Hepatocyte (in vitro differentiated cells): ENCODE data around the gene RYR3. TPM values are rescaled to one million over a fixed set of nuclear protein-coding genes. Genes with fewer than 3 reads are reported as not detected.

Source experiments
- DNase-seq: peaks from one replicate; pipeline ENCODE4 v3.0.0-alpha.2; 2016; ENCODE audit warnings: low spot score
- H2AFZ ChIP-seq: fragments of 200-600 bp; sonication (generic); 2 replicates; pipeline ENCODE4 v1.6.0; 2016; ENCODE audit warnings: antibody characterized with exemption, mild to moderate bottlenecking
- H3K27ac ChIP-seq: fragments of 200-600 bp; sonication (generic); 2 replicates; pipeline ENCODE4 v1.5.1; 2016; ENCODE audit warnings: mild to moderate bottlenecking
- H3K27me3 ChIP-seq: fragments of 200-600 bp; sonication (generic); 2 replicates; pipeline ENCODE4 v1.6.1; 2016
- H3K36me3 ChIP-seq: fragments of 200-600 bp; sonication (generic); replicated peaks from 2 replicates; pipeline ENCODE4 v1.5.1; 2016; ENCODE audit warnings: low read depth; ENCODE audit not compliant: insufficient read depth
- H3K4me1 ChIP-seq: fragments of 200-600 bp; sonication (generic); 2 replicates; pipeline ENCODE4 v1.5.1; 2016; ENCODE audit warnings: mild to moderate bottlenecking, moderate library complexity; ENCODE audit not compliant: insufficient read depth
- H3K4me2 ChIP-seq: fragments of 200-600 bp; sonication (generic); 2 replicates; pipeline ENCODE4 v1.6.0; 2016
- H3K4me3 ChIP-seq: fragments of 200-600 bp; sonication (generic); 2 replicates; pipeline ENCODE4 v1.5.1; 2016; ENCODE audit warnings: mild to moderate bottlenecking
- H3K79me2 ChIP-seq: fragments of 200-600 bp; sonication (generic); 2 replicates; pipeline ENCODE4 v1.6.0; 2017; ENCODE audit warnings: mild to moderate bottlenecking
- H3K9me2 ChIP-seq: fragments of 200-600 bp; sonication (generic); replicated peaks from 2 replicates; pipeline ENCODE4 v1.6.0; 2017; ENCODE audit warnings: mild to moderate bottlenecking; ENCODE audit not compliant: insufficient read depth
- H3K9me3 ChIP-seq: fragments of 200-600 bp; sonication (generic); 2 replicates; pipeline ENCODE4 v1.5.1; 2016; ENCODE audit warnings: low read depth, mild to moderate bottlenecking
- H4K20me1 ChIP-seq: fragments of 200-600 bp; sonication (generic); 2 replicates; pipeline ENCODE4 v1.6.0; 2016; ENCODE audit warnings: mild to moderate bottlenecking; ENCODE audit not compliant: insufficient read depth, poor library complexity, severe bottlenecking
- CTCF ChIP-seq: fragments of 200-600 bp; sonication (generic); IDR thresholded peaks from 2 replicates; pipeline ENCODE4 v1.5.1; 2016; ENCODE audit warnings: antibody characterized with exemption, mild to moderate bottlenecking; ENCODE audit not compliant: poor library complexity
- EZH2 ChIP-seq: fragments of 200-600 bp; sonication (generic); IDR thresholded peaks from 2 replicates; pipeline ENCODE4 v1.6.1; 2016; ENCODE audit warnings: antibody characterized with exemption, mild to moderate bottlenecking, borderline replicate concordance
- EZH2phosphoT487 ChIP-seq: fragments of 200-600 bp; sonication (generic); IDR thresholded peaks from one replicate; pipeline ENCODE4 v1.6.1; 2018; ENCODE audit warnings: antibody characterized with exemption, mild to moderate bottlenecking, low read depth, moderate library complexity; ENCODE audit not compliant: unreplicated experiment, severe bottlenecking
- WGBS: methylation state at CpG from one replicate; pipeline ENCODE4 v1.1.6; 2016; ENCODE audit warnings: low lambda C conversion rate; ENCODE audit errors: missing lambda C conversion rate; 5-methylcytosine and 5-hydroxymethylcytosine counted together
- polyA plus RNA-seq: library from polyadenylated mRNA; unstranded; fragments of >200 nt; fragmentation: Nextera tagmentation; extraction: Ambion mirVana; gene quantifications from 2 replicates; pipeline ENCODE4 v1.2.1, GENCODE V29; 2016
- total RNA-seq: library from RNA; depleted of rRNA; stranded (reverse); fragments of >200 nt; gene quantifications from 2 replicates; pipeline ENCODE4 v1.2.3, GENCODE V29; 2014

The RYR3 gene
- total and polyA plus RNA-seq, 2 experiments from 2014 or later = 0.36 to 0.37 TPM

GRCh38 chr15:33539825-33540573 lies 229.2 kb downstream of the RYR3 start:
- Histone ChIP-seq H3K4me1 (no peaks in the 10 kb centered on the region), H3K79me2 (no peaks in the 10 kb centered on the region), H3K4me2 (no peak overlapping the region), H3K9me2 (no peaks in the 10 kb centered on the region), H3K4me3 (no peak overlapping the region), H2AFZ (no peak overlapping the region), H3K27ac (no peak overlapping the region), H3K27me3 (peaks cover 3% of the 10 kb centered on the region), H3K9me3 (no peaks in the 10 kb centered on the region), H3K36me3 (no peaks in the 10 kb centered on the region), H4K20me1 (no peaks in the 10 kb centered on the region)
- DNase-seq = no peak
- TF ChIP-seq EZH2phosphoT487 = no peak
- TF ChIP-seq EZH2 = no peak
- no peak for TF ChIP-seq CTCF
- 81% methylated on average over 10 of the region's 10 CpGs for WGBS

- DNase-seq = no peak
- Histone ChIP-seq H3K9me3 (no peaks in the 10 kb centered on the region), H3K4me2 (no peak overlapping the region), H3K79me2 (no peaks in the 10 kb centered on the region), H3K4me1 (no peaks in the 10 kb centered on the region), H3K9me2 (no peaks in the 10 kb centered on the region), H4K20me1 (no peaks in the 10 kb centered on the region), H3K36me3 (no peaks in the 10 kb centered on the region), H3K27me3 (no peaks in the 10 kb centered on the region), H2AFZ (no peak overlapping the region), H3K4me3 (no peak overlapping the region), H3K27ac (no peak overlapping the region)
- WGBS = 89% methylated on average over 3 of the region's 3 CpGs
- TF ChIP-seq EZH2phosphoT487 = no peak
- no peak for TF ChIP-seq EZH2
- no peak for TF ChIP-seq CTCF
These were observed 233.2 kb downstream of the RYR3 start for GRCh38 chr15:33543957-33544356.

- no peaks in the 10 kb centered on the region for H4K20me1 ChIP-seq
- TF ChIP-seq CTCF (no peak), EZH2phosphoT487 (no peak), EZH2 (no peak)
- H3K36me3 ChIP-seq = no peaks in the 10 kb centered on the region
- H2AFZ ChIP-seq = no peak overlapping the region
- H3K9me2 ChIP-seq = no peaks in the 10 kb centered on the region
- no peak overlapping the region for H3K4me3 ChIP-seq
- no peak overlapping the region for H3K4me2 ChIP-seq
- H3K9me3 ChIP-seq = no peaks in the 10 kb centered on the region
- no peak for DNase-seq
- WGBS = 88% methylated on average over 3 of the region's 3 CpGs
- H3K79me2 ChIP-seq = no peaks in the 10 kb centered on the region
- no peak overlapping the region for H3K27ac ChIP-seq
- no peaks in the 10 kb centered on the region for H3K4me1 ChIP-seq
- H3K27me3 ChIP-seq = no peaks in the 10 kb centered on the region
These were observed 235.1 kb downstream of the RYR3 start for GRCh38 chr15:33545866-33546265.
